T follicular helper cell (primary cell): ENCODE measurements around the gene SUSD6.
"Not testable (repeated sequence)": the region's sequence is repeated elsewhere in the genome, so short reads cannot be mapped to it uniquely, and the experiment has no call there.

Experiments used
- DNase-seq: peaks from one replicate; pipeline ENCODE4 v3.0.0-alpha.2; 2020; ENCODE audit warnings: low read depth

The SUSD6 gene

DNA sequence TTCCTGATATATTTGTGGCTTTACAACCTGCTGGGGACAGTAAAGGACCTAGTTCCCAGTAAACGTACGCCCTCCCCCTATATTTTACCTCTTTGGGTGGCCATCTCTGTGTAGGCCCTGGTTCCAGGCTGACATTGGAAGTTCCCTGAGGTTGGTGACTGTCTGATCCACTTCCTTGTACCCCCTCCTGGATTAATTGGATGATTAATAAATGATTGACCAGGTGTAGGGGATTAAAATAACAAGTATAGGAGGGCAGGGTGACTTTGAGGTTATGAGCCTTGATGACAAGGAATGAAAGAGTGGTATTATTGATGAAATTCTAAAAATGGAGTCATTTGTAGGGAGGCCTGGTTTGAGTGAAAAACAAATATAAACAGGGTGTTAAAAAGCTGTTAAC is 9.6 kb downstream of the SUSD6 start:
- DNase-seq = no peak

DNA sequence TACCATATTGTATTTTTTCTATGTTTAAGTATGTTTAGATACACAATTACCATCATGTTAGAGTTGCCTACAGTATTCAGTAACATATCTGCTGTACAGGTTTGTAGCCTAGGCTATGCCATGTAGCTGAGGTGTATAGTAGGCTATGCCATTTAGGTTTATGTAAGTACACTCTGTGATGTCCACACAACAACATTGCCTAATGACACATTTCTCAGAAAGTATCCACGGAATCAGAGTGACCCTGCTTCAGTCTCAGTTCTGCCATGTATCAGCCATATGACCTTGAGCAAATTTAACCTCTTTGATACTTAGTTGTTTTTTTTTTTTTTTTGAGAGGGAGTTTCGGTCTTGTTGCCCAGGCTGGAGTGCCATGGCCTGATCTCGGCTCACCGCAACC is 12.7 kb downstream of the SUSD6 start:
- no peak for DNase-seq

DNA sequence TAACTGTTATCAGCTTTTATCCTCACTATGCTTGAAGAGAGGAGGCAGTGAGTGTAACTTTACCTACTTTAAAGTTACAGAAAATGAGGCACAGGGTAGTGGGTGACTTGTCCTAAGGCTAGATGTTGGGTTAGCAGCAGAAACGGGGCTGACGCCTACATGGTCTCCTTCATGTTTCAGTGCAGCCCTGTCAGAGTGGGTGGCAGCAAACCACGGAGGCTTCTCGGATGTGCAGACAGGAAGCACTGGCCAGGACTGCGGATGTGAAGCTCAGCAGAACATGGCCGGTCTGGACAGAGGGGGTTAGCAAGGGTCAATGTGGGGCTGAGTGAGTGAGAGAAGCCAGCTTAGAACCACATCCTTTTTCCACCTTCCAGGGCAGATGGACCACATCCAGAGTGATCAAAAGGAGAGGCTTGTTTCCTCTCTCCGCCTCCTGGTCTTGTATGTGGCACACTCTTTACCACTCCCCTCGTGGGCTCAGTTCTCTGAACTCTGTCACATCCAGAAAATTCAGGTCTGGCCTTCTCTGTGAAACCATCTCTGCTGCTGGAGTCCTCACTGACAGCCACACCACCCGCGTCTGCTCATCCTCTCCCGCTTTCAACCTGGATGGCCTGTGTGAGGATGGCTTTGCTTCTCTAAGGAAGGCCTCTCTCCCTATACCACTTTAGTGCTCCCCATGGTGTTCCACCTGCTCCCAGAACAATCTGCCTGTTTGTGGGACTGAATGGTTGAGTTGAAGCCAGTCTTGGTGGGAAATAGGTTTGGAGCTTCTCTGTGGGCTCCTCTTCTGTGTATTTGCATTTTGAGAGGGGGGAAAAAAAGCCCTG is 14.1 kb downstream of the SUSD6 start:
- DNase-seq = peak; percentile 56

DNA sequence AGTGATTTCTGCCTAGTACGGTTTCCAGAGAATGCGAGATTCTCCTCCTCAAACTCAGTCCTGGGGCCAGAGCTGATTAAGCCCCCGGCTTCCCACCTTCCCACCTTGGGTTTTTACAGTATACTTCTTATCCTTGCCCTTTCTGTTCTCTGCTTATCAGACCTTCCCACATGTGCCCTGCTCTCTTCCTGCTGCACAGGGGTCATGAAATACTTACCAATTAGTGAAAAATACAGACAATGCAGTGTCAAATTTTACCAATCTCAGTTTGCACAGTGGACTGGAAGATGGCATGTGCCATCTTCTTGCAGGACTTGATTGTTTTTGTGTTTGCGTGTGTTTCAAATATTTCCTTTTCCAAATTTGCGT is 14.7 kb downstream of the SUSD6 start:
- DNase-seq = no peak

DNA sequence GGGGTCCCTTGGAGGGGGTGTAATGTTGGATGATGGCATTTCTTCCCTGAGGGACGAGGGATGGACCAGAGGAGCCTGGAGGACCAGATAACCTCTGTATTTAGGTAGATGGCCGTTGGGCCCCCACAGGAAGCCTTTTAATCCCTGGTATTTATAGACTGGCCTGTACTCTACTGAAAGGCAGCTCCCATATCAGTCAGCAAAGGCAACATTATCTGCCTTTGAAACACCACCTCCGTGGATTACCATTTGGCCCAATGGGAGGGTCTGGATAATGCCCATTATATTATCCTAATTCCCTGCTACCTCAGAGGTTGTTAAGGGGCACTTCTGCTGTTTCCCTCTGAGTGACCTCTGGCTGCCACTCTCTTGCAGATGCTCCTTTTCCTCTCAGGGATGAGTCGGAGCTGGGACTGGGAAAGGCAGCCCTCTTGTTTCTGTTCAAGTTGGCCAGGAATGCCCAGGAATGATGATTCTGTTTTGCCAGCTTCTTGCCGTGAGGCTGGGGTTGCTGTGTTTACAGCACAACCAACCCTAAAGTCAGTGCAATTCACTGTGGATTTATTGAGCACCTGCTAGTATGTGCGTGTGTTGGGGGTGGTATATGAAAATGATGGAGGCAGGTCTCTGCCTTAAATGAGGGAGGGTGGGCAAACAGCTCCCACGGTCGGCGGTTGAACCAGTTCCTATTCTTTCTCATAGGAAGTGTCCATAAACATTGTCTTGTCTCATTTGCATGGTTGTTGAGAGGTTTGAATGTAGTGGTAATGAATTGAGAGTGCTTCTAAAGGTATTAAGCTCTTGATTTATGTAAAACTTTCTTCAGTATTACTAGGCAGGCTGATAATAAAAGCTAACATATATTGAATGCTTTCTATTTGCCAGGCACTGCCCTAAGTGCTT is 18.1 kb downstream of the SUSD6 start:
- no peak for DNase-seq

DNA sequence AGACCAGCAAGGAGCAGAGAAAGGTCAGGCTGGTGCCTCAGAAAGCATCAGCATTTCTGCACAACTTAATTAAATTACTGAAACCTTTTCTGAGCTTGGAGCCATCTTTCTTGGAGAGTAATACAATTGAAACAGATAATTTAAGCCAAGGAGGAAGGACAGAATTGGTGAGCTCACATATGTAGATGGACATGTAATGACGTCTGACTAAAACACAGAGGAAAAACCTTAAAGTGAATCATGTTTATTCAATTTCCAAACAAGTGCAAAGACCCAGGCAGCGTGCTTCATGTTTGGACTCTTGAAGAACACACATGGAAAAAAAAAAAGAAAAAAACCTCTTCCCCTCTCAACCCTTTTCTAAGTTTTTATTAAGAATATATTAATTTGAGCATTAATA is 19.0 kb downstream of the SUSD6 start:
- DNase-seq = no peak

DNA sequence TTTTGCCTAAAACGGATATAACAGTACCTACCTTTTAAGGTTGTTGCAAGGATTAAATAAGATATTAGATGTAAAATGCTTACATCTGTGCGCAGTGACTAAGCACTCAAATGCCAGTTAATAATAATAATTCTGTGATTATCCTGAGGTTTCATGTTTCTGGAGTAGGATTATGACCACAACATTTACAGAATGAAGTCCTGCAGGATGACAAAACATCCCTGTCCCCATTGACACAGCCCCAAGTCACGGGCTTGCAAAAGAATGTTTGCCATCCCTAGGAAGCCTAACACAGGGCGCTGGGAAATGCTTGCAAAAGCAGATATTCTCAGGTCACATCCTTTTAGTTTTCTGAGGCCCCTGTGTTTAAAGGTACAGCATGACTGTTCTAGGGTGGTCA is 20.1 kb downstream of the SUSD6 start:
- DNase-seq = no peak

DNA sequence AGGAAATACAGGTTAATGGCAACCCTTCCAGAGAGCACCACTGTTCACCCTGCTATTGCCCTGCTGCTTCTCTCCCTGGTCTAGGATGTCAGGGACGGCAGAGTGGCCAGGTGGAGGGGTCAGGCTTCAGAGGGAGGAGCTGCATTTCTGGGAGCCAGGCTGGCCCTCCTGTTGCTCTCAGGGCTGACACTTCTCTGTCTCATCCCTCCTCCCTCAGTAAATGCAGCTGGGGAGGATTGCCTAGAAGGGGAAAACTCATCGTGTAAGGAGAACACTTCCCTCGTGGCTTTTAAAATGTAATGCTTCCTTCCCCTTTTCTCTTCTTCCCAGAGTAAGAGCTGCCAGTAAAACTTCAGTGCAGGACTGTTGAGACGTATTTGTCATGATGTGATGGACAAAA is 20.8 kb downstream of the SUSD6 start:
- no peak for DNase-seq

DNA sequence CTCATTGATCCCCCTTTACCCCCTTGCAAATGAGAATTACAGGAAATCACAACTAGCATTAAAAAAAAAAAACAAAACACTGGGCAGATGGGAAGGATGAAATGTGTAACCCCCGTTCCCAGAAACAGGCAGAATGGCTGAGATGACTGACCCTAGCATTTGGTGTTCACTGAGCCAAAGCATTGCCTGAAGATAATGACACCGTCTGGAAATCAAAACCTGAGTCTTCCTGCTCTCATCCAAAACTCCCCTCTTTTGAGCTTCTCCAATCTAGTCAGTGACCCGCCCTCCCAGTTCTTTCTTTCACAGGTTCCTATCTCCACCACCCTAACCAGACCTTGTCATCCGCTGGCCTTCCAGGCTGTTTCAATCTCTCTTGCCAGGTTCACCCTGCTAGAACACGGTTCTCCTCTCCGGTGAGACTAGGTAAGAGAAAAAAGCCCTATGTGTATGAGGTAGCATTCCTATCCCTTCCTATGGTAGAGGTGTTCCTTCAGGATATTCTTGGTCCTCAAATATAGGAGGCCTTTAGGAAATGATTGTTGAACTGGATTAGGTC is 21.3 kb downstream of the SUSD6 start:
- DNase-seq = no peak

DNA sequence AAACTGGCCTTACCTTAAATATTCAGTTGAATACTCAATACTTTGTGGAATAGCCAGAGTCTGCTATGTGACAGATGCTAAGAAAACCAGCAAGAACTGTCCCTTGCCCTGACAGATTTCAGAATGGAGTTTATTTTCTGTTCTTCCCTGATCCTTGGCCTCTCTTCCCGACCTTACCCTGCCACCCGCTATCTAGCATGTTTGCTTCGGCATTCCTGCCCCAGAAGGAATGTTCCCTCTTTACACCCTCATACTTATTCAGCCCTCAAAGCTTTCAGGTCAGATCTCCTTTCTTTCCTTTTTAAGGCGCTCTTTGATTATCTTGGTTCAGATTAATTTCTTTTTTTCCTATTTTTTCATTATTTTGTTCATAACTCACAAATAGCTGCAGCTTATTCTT is 21.8 kb downstream of the SUSD6 start:
- DNase-seq = no peak

DNA sequence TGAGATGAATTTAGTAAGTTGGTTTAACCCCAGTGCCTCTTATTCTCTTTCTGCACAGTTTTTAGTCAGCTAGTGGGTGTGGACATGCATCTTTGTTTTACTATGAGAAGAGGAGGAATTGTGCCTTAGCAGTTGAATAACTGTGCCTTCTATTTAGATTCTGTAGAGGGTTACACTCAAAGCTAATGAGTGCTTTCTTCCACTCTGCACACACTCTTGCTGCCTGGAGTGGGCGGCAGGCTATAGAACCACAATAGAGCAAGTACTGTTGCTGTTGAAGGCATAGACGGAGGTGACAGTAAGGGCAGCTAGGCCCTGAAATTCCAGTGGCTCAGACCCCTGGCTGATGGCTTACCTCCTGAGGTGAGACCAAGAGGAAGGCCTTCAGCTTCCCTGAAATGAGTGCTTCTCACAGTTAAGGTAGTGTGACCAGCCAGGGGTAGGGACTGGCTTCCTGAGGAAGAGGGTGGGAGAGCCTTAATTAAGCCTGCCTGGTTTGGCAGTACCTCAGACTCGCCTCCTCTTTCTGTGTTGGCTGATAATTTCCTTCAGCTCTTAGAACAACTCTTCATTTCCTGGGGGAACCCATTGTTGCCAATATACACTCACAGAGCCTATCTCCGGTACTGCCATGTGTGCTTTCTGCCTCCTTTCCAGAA is 24.7 kb downstream of the SUSD6 start:
- no peak for DNase-seq

DNA sequence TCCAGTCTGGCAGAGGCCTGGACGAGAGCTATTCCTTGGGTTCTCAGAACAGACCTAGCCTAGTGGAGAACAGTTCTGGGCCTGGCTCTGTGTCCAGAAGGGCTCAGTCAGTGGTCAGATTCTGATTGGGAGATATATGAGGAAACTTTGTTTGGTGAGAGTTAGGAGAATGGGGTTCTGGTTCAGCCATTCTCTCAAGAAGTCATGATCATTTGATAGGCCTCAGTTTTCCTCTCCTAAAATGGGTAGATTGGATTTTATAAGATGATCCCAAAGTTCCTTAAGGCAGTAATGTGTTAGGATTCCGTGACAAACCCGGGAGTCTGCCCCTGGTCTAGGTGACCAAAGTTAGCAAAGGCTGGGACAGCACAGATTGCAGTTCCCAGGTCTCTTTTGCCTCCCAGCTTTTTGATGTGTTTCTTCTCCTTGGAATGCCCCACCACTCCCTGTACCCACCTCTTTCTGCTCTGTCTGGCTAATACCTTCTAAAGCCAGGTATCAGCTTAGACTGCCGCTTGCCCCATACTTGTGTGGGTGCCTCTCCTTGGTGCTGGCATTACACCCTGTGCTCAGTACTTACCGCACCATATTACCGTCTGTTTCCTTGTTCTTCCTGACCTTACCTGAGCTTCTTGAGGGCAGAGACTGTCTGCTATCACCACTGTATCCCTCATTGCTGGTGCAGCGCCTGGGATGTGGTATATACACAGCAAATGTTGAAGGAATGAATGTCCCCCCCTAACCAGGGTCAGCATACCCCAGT is 25.5 kb downstream of the SUSD6 start:
- no peak for DNase-seq

DNA sequence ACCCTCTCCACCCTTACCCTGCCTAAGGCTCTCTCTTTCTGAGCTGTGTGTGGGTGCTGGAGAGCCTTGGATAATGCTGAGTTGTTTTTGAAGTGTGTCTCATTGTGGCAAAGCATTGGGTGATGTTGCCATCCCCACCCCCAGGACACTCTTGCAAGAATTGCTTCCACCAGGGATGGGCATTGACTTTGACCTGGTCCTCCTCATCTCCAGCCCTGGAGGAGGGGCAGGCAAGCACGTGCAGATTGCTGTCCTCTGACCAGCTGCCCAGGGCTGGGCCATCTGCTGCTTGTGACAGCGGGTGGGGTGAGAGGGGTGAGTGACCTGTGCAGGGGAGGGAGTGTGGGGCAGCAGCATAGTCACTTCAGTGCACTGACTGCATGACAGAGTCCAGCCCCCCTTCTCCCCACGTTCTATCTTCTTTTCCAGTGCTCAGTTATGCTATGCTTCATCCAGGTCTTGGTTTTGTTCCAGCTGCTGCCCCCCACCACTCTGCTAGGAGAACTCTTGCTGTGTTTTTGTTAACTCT is 26.2 kb downstream of the SUSD6 start:
- no peak for DNase-seq

DNA sequence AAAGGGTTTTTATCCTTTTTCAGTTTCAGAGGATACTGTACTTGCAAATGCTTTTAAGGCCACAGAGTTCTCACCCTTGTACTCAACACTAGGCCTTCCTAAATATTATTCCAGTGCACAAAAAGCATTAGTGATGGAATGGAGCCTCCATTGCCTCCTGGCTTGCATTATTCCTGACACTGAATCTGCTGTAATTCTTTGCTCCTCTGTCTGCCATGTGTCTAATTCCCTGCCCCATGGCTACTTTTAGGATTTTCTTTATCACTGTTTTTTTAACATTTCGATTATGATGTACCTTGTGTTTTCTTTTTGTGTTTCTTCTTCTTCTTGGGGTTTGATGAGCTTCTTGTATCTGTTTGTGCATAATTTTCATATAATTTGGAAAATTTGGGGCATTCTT is 29.5 kb downstream of the SUSD6 start:
- no peak for DNase-seq

DNA sequence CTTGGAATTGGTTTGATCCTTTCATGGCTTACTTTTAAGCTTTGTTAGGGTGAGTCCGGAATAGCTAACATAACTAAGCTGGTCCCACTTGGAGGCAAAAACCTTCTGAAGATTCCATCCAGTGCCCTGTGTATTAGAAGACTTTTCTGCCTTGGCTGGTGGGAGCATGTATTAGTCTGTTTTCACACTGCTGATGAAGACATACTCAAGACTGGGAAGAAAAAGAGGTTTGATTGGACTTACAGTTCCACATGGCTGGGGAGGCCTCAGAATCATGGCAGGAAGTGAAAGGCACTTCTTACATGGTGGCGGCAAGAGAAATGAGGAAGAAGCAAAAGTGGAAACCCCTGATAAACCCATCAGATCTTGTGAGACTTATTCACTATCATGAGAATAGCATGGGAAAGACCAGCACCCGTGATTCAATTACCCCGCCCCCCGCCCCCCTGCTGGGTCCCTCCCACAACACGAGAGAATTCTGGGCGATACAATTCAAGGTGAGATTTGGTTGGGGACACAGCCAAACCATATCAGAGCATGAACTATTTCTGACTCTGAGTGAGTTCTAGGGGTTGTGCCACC is 30.9 kb downstream of the SUSD6 start:
- DNase-seq = not testable (repeated sequence)

DNA sequence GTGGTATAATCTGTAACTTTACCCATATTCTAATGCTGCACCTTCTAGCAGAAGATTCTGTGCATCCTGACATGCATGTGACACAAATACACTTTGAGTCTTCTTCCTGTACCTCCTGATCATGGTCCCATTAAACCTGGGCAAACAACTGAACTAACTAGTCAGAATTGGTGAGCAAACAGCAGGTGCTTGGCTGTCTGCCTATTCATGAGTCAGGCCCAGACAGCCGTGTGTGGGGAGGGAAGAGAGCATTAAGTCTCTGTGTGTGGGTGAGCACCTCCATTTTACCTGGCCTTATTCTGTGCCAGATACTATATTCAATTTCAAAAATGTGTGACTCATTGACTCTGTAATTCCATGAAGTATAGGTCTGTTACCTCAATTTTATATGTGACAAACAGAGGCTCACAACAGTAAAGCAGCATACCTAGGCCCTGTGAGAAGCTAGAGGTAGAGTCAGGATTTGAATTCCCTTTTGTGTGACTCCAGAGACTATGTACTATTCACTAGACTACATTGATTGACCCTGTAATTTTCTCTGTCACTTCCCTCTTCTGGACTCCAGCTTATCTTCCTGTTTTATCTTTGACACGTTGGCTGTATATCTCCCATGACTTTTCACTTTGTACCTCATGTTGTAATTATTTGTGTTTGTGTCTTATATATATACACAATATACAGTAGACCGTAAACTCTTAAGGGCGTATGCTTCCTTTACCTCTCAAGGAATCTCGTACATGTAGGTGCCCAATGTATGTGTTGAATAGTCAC is 32.2 kb downstream of the SUSD6 start:
- DNase-seq = peak; percentile 52

DNA sequence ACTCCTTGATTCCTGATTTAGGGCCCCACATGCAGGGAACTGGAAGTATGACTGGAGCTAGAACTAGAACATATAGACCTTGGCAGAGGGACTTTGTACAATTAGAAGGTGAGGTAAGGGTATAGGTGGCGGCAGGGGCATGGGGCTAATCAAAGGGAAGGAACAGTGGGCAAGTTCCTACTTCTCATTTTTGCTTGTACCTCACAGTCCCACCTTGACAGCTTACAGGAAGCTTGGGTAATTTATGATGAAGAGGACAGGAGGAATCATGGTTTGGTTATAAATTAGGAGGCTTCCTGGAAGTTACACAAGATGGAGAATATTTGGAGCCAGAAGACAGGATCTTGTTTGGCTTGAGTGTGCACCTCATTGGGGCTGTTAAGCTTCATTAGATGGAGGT is 33.4 kb downstream of the SUSD6 start:
- no peak for DNase-seq

DNA sequence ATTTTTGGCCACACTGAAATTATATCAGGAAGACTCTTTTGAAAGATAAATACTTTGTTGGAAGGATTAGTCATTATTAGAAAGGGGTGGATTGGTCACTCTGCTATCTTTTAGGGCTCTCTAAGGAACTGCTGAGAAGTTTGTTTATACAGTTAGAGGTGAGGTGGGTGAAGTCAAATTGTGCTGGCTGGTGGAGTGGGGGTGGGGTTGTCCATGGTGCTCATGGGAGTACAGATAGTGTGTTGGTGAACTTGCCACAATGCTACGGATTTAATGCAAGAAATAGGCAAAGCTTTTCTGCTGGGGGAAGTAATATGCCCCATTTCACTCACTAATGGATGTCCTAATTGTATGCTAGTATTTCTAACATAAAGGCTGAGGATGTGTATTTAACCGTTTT is 35.8 kb downstream of the SUSD6 start:
- DNase-seq = no peak

DNA sequence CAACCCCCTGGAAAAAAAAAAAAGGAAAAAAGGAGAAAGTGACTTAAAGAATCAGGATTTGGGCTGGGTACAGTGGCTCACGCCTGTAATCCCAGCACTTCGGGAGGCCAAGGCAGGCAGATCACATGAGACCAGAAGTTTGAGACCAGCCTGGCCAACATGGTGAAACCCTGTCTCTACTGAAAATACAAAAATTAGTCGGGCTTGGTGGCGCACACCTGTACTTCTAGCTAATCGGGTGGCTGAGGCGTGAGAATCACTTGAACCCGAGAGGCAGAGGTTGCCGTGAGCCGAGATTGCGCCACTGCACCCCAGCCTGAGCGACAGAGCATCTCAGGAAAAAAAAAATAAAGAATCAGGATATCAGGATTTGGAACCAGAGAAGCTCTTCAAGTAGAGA is 36.2 kb downstream of the SUSD6 start:
- not testable (repeated sequence) for DNase-seq
